WERI-Rb-1 (cell line): ENCODE measurements around the gene SNX10.

Experiments
- DNase-seq: peaks from one replicate; pipeline ENCODE4 v3.0.0-alpha.2; 2020
- H3K27ac ChIP-seq: fragments of 250-450 bp; sonication (Bioruptor Pico); 2 replicates; pipeline ENCODE4 v1.5.1; 2020; ENCODE audit warnings: mild to moderate bottlenecking, moderate library complexity
- H3K27me3 ChIP-seq: fragments of 250-450 bp; sonication (Bioruptor Pico); 2 replicates; pipeline ENCODE4 v1.5.1; 2021; ENCODE audit warnings: mild to moderate bottlenecking, low read depth, moderate library complexity; ENCODE audit not compliant: insufficient read depth, severe bottlenecking
- H3K36me3 ChIP-seq: fragments of 250-450 bp; sonication (Bioruptor Pico); 2 replicates; pipeline ENCODE4 v1.5.1; 2020; ENCODE audit warnings: mild to moderate bottlenecking, moderate library complexity
- H3K4me3 ChIP-seq: 2 replicates; pipeline ENCODE4 v1.5.1; 2011; ENCODE audit warnings: low read depth, mild to moderate bottlenecking, control low read depth, low read length
- H3K9me3 ChIP-seq: fragments of 250-450 bp; sonication (Bioruptor Pico); 2 replicates; pipeline ENCODE4 v1.5.1; 2021; ENCODE audit warnings: mild to moderate bottlenecking, moderate library complexity; ENCODE audit not compliant: severe bottlenecking
- CTCF ChIP-seq: IDR thresholded peaks from 2 replicates; pipeline ENCODE4 v1.5.1; 2011; ENCODE audit warnings: low read depth, mild to moderate bottlenecking, control low read depth, inconsistent platforms, low read length

SNX10 gene

DNA sequence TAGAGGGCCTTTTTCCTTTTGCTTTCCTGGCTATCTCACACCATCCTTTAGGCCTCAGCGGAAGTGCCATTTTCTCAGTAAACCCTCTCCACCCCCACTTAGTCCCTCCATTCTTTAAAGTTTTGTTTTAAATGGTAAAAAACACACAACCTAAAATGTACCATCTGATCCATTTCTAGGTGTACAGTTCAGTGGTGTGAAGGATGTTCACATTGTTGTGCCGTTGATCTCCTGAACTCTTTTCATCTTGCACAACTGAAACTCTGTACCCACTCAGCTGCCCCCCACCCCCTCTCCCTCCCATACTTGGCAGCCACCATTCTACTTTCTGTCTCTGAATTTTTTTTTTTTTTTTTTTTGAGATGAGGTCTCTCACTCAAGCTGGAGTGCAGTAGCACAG is 52.2 kb downstream of the SNX10 start:
- H3K27ac ChIP-seq: no peak overlapping the region
- TF ChIP-seq CTCF: no peak

DNA sequence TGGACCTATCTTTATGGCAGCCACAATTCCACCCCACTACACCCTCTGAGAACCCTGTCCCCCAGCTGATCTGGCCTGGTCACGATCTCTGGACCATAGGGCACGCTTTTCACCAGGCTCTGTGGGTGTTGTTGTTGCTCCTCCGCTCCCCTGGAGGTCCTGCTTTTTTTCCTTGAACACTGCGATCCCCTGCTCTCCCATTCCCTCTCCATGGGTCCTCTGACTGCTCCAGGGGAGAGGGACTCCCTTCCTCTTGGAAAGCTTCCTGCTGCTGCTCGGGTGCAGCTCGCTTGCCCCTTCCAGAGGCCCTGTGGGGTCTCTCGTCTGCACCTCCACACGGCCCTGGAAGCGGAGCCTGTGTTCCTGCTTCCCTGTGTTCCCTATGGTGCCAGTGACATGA is 53.5 kb downstream of the SNX10 start:
- Histone ChIP-seq H3K4me3 (no peak overlapping the region), H3K27ac (no peak overlapping the region), H3K36me3 (no peaks in the 10 kb centered on the region), H3K9me3 (no peaks in the 10 kb centered on the region), H3K27me3 (no peaks in the 10 kb centered on the region)
- no peak for DNase-seq
- TF ChIP-seq CTCF: no peak

More for the DNA sequence above, 52.2 kb downstream of the SNX10 start:
- H3K4me3 ChIP-seq: no peak overlapping the region
- H3K9me3 ChIP-seq: no peaks in the 10 kb centered on the region
- H3K27me3 ChIP-seq: no peaks in the 10 kb centered on the region
- H3K36me3 ChIP-seq: no peaks in the 10 kb centered on the region
- DNase-seq: no peak

GRCh38 chr7:26345837-26346236 is 54.2 kb downstream of the SNX10 start:
- no peak overlapping the region for H3K27ac ChIP-seq

DNA sequence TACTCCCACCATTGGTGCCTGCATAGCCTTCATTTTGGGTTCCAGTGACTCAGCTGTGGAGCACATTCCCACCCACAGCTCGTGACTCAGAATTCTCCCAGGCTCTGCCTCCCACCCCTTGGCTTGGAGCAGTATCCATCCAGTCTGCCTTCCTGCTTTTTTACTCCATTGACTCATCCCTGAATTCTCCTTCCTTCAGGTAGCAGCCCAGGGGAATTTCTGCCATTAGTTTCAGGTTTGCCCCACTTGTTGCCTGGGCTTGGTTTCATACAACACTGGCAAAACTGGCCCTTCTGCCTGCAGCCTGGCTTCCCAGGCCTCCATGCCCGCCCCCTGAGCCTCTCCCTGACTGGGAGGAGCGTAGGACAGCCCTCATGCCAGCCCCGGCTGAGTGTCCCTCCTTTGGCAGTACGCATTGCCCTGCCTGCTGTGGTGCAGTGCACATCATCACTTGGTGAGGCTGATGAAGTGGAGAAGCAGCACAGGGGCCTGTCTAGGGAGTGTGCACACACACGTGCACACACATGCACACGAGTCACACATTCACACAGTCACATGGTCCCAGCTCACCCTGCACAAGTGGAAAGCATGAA is 55.0 kb downstream of the SNX10 start:
- H3K4me3 ChIP-seq: no peak overlapping the region
- no peak overlapping the region for H3K27ac ChIP-seq
- H3K36me3 ChIP-seq: no peaks in the 10 kb centered on the region
- H3K9me3 ChIP-seq: no peaks in the 10 kb centered on the region
- H3K27me3 ChIP-seq: no peaks in the 10 kb centered on the region
- no peak for DNase-seq
- TF ChIP-seq CTCF: no peak

More at GRCh38 chr7:26345837-26346236, 54.2 kb downstream of the SNX10 start:
- DNase-seq: no peak
- H3K36me3 ChIP-seq: no peaks in the 10 kb centered on the region
- H3K4me3 ChIP-seq: no peak overlapping the region
- H3K9me3 ChIP-seq: no peaks in the 10 kb centered on the region
- no peaks in the 10 kb centered on the region for H3K27me3 ChIP-seq
- TF ChIP-seq CTCF: peak; percentile 29; the same call in 1 of the 2 replicates

DNA sequence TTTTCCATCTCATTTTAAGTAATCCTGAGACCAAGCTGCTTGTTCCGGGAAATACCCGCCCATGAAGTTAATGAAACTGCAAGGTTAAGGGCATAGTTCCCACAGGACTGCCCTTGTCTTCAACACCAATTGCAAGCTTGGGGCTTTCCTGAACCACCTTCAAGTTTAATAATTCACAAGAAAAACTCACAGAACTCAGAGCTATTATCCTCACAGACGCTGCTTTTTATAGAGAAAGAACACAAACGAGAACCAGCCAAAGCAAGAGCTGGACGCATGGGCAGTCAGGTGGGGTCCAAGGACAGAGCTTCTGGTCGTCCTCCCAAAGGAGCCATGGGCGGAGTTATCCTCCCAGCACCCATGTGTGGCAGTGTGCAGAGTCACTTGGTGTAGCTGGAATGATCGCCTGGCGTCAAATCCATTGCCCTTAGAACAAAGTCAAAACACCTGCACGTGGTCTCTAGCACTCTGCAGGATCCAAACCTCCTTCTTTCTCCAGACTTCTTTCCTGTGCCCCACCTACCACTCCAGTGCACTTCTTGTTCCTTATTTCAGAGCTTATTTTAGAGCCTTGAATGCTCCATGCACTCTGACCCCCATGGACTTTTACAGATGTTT is 56.7 kb downstream of the SNX10 start:
- Histone ChIP-seq H3K27ac (no peak overlapping the region), H3K36me3 (no peaks in the 10 kb centered on the region), H3K9me3 (no peaks in the 10 kb centered on the region), H3K4me3 (no peak overlapping the region), H3K27me3 (no peaks in the 10 kb centered on the region)
- TF ChIP-seq CTCF: no peak
- no peak for DNase-seq
